Transverse colon (tissue), 4 donors: ENCODE data around the gene TAOK3.

Experiments used
- CTCF ChIP-seq, 5 experiments: fragments of 200-600 bp in 3 of 5; fragments of 450-650 bp in 2 of 5; sonication (generic) in 3 of 5; IDR thresholded peaks; 1 replicate in 2 of 5; 2 replicates in 3 of 5; pipeline ENCODE4 v1.5.1; 2016 to 2017; ENCODE audit warnings: antibody characterized with exemption in 5 of 5, inconsistent platforms in 3 of 5, mild to moderate bottlenecking in 2 of 5, moderate library complexity in 1 of 5
- EP300 ChIP-seq: sonication (generic); formaldehyde crosslinking; IDR thresholded peaks from one replicate; pipeline ENCODE4 v1.6.1; 2017; ENCODE audit warnings: antibody characterized with exemption, low read depth
- POLR2A ChIP-seq: fragments of 450-650 bp; IDR thresholded peaks from one replicate; pipeline ENCODE4 v1.6.1; 2016; ENCODE audit warnings: antibody characterized with exemption, mild to moderate bottlenecking, moderate library complexity
- POLR2AphosphoS5 ChIP-seq, 3 donors: sonication (generic); formaldehyde crosslinking; IDR thresholded peaks; one replicate each; pipeline ENCODE4 v1.6.1; 2016; ENCODE audit warnings: antibody characterized with exemption in 3 of 3

- TF ChIP-seq CTCF (IDR thresholded peaks at IDR 0.05) (no peak), POLR2A (no peak), POLR2AphosphoS5 (IDR thresholded peaks at IDR 0.05) (no peak), EP300 (no peak)
Measured at GRCh38 chr12:118122264-118122663, 250.4 kb downstream of the TAOK3 start.
